Measurements from ENCODE around the gene INTS7. TPM values are rescaled to one million over a fixed set of nuclear protein-coding genes. Genes with fewer than 3 reads are reported as not detected.

Gene INTS7
- total and polyA plus RNA-seq, 2 experiments from 2014 or later: 10.9 to 34.0 TPM

DNA sequence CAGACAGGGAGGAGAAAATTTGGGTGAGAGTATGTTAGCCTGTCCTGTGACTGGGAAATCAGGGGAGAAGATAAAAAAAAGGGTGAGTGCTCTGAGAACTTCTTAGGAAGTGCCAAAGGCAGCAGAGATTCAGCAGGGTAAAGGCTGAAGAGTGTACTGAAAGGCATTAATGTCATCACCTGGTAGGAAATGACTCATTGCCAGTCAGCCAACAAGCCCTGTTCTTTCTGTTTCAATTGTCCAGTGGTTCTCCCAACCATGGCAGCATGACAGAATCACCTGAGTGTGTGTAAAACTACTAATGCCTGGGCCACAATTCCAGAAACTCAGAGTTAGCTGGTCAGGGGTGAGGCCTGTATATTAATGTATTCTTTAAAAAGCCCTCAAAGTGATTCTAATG lies 83.5 kb downstream of the INTS7 start:
- DNase-seq (ENCODE audit: low spot score) (no peak), ATAC-seq (no peak)
- Mint-ChIP-seq H3K4me1 (peaks cover 7% of the 10 kb centered on the region), H3K27me3 (ENCODE audit: insufficient read depth, low read depth, poor library complexity) (peaks cover 10% of the 10 kb centered on the region), H3K9me3 (peaks cover 7% of the 10 kb centered on the region; the same call in 1 of the 3 replicates), H3K27ac (no peak overlapping the region), H3K4me3 (no peak overlapping the region), H3K36me3 (ENCODE audit: low read depth) (peaks cover 22% of the 10 kb centered on the region)
- peaks cover 14% of the 10 kb centered on the region for H3K4me1 ChIP-seq (ENCODE audit: insufficient read depth)
- H3K4me2 ChIP-seq: no peak overlapping the region
- peaks cover 46% of the 10 kb centered on the region for H3K27me3 ChIP-seq (ENCODE audit: insufficient read depth)
- no peak overlapping the region for H3K27ac ChIP-seq (ENCODE audit: low read depth)
- no peak overlapping the region for H2AFZ ChIP-seq
- TF ChIP-seq, protein P1, sequence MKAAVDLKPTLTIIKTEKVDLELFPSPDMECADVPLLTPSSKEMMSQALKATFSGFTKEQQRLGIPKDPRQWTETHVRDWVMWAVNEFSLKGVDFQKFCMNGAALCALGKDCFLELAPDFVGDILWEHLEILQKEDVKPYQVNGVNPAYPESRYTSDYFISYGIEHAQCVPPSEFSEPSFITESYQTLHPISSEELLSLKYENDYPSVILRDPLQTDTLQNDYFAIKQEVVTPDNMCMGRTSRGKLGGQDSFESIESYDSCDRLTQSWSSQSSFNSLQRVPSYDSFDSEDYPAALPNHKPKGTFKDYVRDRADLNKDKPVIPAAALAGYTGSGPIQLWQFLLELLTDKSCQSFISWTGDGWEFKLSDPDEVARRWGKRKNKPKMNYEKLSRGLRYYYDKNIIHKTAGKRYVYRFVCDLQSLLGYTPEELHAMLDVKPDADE (IDR thresholded peaks at IDR 0.05): no peak
- TF ChIP-seq ZNF114 (CRISPR knock-in tag; IDR thresholded peaks at IDR 0.05) (no peak), EZH2phosphoT487 (IDR thresholded peaks at IDR 0.05; ENCODE audit: unreplicated experiment) (no peak), ZNF331 (CRISPR knock-in tag; IDR thresholded peaks at IDR 0.05; ENCODE audit: low read depth) (no peak)
- TF ChIP-seq, protein P2, sequence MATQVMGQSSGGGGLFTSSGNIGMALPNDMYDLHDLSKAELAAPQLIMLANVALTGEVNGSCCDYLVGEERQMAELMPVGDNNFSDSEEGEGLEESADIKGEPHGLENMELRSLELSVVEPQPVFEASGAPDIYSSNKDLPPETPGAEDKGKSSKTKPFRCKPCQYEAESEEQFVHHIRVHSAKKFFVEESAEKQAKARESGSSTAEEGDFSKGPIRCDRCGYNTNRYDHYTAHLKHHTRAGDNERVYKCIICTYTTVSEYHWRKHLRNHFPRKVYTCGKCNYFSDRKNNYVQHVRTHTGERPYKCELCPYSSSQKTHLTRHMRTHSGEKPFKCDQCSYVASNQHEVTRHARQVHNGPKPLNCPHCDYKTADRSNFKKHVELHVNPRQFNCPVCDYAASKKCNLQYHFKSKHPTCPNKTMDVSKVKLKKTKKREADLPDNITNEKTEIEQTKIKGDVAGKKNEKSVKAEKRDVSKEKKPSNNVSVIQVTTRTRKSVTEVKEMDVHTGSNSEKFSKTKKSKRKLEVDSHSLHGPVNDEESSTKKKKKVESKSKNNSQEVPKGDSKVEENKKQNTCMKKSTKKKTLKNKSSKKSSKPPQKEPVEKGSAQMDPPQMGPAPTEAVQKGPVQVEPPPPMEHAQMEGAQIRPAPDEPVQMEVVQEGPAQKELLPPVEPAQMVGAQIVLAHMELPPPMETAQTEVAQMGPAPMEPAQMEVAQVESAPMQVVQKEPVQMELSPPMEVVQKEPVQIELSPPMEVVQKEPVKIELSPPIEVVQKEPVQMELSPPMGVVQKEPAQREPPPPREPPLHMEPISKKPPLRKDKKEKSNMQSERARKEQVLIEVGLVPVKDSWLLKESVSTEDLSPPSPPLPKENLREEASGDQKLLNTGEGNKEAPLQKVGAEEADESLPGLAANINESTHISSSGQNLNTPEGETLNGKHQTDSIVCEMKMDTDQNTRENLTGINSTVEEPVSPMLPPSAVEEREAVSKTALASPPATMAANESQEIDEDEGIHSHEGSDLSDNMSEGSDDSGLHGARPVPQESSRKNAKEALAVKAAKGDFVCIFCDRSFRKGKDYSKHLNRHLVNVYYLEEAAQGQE (IDR thresholded peaks at IDR 0.05; ENCODE audit: unreplicated experiment): no peak
- peaks cover 13% of the 10 kb centered on the region for H4K20me1 ChIP-seq (replicated peaks; ENCODE audit: insufficient read depth)
- H3K79me2 ChIP-seq (replicated peaks; ENCODE audit: insufficient read depth): no peaks in the 10 kb centered on the region
- H3F3A ChIP-seq (replicated peaks; ENCODE audit: low read depth): no peaks in the 10 kb centered on the region; the same call in 1 of the 2 replicates
- no peak overlapping the region for H3K4me3 ChIP-seq
- H3K9me2 ChIP-seq (ENCODE audit: insufficient read depth): no peaks in the 10 kb centered on the region
- peaks cover 8% of the 10 kb centered on the region; the same call in 1 of the 2 replicates for H3K36me3 ChIP-seq (ENCODE audit: insufficient read depth)

DNA sequence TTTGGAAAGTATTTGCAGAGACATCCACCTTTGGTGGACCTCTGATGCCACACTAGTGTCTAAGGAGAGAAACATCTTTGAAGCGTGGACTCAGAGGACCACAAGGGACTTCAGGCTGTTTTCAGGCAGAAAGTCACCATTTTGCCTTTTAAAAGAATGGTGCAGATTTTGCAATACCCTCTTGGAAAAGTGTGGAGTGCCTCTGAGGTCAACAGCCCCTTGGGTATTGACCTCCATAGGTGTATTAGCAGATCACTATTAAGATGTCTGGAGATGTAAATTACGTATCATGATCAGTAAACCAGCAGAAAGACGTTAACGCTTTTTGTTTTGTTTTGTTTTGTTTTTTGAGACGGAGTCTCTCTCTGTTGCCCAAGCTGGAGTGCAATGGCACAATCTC lies 87.0 kb downstream of the INTS7 start:
- H3K4me1 Mint-ChIP-seq: peaks cover 15% of the 10 kb centered on the region
- Histone ChIP-seq H3K4me3 (no peak overlapping the region), H3F3A (replicated peaks; ENCODE audit: low read depth) (no peaks in the 10 kb centered on the region; the same call in 1 of the 2 replicates), H3K4me2 (no peak overlapping the region), H3K79me2 (replicated peaks; ENCODE audit: insufficient read depth) (no peaks in the 10 kb centered on the region), H3K27ac (ENCODE audit: low read depth) (no peak overlapping the region), H4K20me1 (replicated peaks; ENCODE audit: insufficient read depth) (peaks cover 15% of the 10 kb centered on the region), H3K9me2 (ENCODE audit: insufficient read depth) (no peaks in the 10 kb centered on the region), H2AFZ (no peak overlapping the region), H3K4me1 (ENCODE audit: insufficient read depth) (peaks cover 21% of the 10 kb centered on the region), H3K36me3 (ENCODE audit: insufficient read depth) (peaks cover 4% of the 10 kb centered on the region; the same call in 1 of the 2 replicates), H3K27me3 (ENCODE audit: insufficient read depth) (peaks cover 62% of the 10 kb centered on the region)
- H3K27me3 Mint-ChIP-seq (ENCODE audit: insufficient read depth, low read depth, poor library complexity): peaks cover 12% of the 10 kb centered on the region
- no peak for DNase-seq (ENCODE audit: low spot score)
- peaks cover 10% of the 10 kb centered on the region for H3K36me3 Mint-ChIP-seq (ENCODE audit: low read depth)
- no peak for ATAC-seq
- H3K27ac Mint-ChIP-seq: no peak overlapping the region
- no peak overlapping the region for H3K4me3 Mint-ChIP-seq
- no peaks in the 10 kb centered on the region; the same call in 2 of the 3 replicates for H3K9me3 Mint-ChIP-seq
- TF ChIP-seq NANOG (IDR thresholded peaks at IDR 0.05; ENCODE audit: borderline replicate concordance) (no peak), JUNB (IDR thresholded peaks at IDR 0.05; ENCODE audit: unreplicated experiment) (no peak), CREB1 (CRISPR knock-in tag; IDR thresholded peaks at IDR 0.05; ENCODE audit: low read depth) (no peak), POLR2AphosphoS5 (IDR thresholded peaks at IDR 0.05; ENCODE audit: low read depth) (no peak), ZNF331 (CRISPR knock-in tag; IDR thresholded peaks at IDR 0.05; ENCODE audit: low read depth) (no peak)
- TF ChIP-seq, protein P1 (IDR thresholded peaks at IDR 0.05): no peak
- TF ChIP-seq, protein P2 (IDR thresholded peaks at IDR 0.05; ENCODE audit: unreplicated experiment): no peak

Measured in GM23338 (cell line).